Measurements from ENCODE around the gene CFHR3.
"Not testable (repeated sequence)": the region's sequence is repeated elsewhere in the genome, so short reads cannot be mapped to it uniquely, and the experiment has no call there.

The CFHR3 gene

DNA sequence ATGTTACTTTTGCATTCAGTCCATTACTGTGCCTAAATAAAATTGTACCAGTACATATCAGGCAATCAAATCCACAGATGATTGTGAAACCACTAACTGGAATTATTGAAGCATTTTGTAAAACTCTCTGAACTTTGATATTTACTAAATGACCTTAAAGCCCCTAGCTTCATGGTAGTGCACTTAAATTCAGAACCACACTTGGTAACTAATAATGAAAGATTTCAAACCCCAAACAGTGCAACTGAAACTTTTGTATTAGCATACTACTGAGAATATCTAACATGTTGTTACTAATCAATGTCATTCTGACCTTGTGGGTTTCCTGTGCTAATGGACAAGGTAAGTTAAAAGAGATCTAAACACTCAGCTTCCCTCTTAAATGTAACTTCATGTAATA is at the start of gene CFHR3:
CFHR3 (plus strand) TSS at position 238 of the 400 bp plus-strand sequence; CDS start at position 285, 47 bp downstream.
- DNase-seq (ENCODE audit: low read depth): no peak

DNA sequence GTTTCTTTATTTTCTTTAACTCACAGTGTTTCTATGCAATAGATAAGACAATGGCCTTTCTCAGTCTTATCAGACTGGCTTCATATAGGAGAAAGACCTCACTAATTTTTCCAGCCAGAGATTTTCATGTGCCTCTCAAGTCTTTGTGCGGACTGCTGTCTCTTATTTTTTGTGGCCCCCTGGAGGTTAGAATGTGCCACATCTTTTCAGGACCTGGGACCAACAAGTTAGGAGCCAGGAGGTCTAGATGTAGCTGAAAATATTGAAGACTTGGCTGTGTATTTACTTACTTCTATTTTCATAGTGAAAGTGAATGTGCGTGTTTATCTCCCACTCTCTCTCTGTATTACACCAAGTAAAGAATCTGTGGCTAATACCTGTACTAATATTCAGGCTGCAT is 42.1 kb upstream of the CFHR3 start:
- no peak for DNase-seq (ENCODE audit: low read depth)

DNA sequence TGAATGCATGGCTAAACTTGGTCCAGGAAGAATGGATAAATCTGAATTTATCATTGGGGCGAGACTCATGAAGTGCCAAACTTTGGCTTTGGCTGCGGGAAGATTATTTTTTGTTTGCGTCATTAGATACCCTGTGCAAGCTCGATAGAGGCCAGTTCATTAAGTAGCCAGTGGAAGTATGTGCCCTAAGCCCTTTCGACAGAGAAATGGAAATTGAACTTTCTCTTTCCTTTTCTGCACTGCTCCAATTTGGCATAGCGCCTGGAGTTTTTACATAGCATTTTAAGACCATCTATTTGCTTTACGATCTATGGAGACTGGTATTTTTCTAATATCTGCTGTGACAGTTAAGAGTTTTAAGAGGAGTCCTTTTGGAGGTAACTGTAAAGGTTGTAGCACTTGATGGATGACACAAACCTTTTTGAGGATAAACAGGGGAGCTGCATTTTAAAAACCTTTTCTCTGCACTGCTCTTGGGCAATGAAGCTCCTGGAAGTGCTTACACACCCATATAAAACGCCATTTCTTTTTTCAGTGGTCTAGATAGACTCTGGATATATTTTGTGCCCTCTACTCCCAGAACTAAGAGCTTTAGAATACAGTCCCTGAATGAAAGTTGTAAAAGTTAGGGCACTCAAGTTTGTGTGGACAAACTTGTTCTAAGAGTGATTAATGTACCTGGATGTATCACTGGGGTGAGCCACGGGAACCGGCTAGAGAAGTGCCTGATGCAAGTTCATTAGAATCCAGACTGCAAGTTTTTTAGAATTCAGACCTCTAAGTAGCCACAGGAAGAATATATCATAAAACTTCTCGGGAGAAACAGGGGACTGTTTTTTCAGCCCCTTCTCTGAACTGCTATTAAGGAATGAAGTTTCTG is 41.3 kb upstream of the CFHR3 start:
- no peak for DNase-seq (ENCODE audit: low read depth)

DNA sequence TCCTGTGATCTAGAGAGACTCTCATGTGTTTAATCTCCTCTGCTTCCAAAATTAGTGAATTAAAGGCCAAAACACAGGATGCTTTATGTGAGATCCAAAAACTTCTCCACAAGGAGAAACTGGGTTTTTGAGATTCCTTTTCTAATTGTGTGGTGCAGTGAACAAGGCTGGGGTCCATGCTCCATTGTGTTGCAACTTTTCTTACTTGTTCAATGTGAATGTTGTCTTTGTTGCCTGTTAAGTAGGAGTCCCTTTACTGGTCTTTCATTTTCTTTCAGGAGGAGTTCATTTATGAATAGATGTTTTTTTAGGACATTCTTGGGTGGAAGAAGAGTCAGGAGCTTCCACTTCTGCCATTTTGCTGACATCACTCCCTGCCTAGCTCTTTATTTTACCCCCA is 40.6 kb upstream of the CFHR3 start:
- no peak for DNase-seq (ENCODE audit: low read depth)

DNA sequence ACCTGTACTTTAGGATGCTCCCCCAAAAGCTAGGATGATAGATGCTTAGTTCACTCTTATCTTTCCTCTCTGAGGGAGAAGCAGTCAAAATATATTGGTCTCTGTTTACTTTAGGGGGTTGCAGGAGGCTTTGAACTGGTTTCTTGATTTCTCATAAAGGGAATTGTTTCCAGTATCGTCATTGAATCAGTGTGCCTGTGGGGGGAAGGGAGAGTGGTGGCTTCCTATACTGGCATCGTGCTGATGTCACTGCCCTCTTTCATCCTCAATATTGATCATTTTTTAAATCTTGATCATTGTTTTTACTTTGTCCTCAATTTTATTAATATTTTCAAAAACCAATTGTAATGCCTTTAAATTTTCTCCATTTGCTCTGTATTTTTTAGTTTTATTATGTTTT is 40.2 kb upstream of the CFHR3 start:
- DNase-seq (ENCODE audit: low read depth): no peak

DNA sequence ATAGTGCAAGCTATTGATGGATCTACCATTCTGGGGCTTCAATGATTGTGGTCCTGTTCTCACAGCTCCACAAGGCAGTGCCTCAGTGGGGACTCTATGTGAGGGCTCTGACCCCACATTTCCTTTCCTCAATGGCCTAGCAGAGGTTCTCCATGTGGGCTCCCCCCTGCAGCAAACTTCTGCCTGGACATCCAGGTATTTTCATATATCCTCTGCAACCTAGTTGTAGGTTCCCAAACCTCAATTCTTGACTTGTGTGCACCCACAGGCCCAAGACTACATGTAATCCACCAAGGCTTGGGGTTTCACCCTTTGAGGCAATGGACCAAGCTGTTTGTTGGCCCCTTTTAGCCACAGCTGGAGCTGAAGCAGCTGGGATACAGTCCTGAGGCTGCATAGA is 35.9 kb upstream of the CFHR3 start:
- no peak for DNase-seq (ENCODE audit: low read depth)

DNA sequence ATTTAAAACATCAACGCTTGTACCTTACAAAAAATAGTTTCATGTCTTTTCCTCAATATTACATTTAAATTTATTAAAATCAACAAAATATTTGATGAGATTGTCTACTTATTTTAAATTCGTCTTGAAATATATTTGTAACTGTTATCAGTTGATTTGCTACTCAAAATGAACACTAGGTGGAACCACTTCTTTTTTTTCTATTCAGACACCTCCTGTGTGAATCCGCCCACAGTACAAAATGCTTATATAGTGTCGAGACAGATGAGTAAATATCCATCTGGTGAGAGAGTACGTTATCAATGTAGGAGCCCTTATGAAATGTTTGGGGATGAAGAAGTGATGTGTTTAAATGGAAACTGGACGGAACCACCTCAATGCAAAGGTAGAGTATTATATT is 31.4 kb upstream of the CFHR3 start:
- DNase-seq (ENCODE audit: low read depth): peak; percentile 19

DNA sequence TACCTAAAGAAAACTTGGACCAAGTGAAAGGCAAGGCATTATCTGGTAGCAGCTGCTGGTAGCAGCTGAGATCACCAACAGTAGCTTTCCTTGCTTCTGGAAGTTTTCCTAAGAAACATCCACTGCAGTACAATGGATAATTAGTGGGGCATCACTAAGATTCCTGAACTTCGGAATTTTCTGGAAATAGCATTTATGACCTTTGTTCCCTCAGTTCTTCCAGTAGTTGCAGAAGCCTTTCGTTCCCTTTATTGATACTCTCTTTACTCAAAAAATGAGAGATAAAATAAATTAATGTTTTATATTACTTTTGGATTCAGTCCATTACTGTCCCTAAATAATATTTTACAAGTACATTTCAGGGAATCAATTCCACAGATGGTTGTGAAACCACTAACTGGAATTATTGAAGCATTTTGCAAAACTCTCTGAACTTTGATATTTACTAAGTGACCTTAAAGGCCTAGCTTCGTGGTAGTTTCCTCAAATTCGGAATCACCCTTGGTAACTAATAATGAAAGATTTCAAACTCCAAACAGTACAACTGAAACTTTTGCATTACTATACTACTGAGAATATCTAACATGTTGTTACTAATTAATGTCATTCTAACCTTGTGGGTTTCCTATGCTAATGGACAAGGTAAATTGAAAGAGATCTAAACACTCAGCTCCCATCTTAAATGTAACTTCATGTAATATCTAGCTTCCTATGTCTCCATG is 9.5 kb upstream of the CFHR3 start:
- not testable (repeated sequence) for DNase-seq (ENCODE audit: low read depth)

DNA sequence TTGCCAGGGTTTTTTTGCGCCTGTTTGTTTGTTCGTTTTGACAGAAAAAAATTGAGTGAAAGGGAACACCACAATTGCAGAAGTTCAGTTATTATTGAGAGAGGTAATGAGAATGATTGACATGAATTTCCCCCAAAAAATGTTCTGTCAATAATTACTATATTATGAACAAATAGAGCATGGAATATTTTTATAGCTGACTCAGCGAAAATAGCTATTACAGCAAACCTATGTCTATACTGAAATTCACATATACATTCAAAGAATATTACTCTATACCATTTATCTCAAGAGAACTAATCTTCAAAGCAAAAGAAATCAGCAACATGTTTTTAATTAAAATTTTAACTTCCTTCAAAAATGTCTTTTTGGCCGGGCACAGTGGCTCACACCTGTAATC is 4.8 kb upstream of the CFHR3 start:
- not testable (repeated sequence) for DNase-seq (ENCODE audit: low read depth)

DNA sequence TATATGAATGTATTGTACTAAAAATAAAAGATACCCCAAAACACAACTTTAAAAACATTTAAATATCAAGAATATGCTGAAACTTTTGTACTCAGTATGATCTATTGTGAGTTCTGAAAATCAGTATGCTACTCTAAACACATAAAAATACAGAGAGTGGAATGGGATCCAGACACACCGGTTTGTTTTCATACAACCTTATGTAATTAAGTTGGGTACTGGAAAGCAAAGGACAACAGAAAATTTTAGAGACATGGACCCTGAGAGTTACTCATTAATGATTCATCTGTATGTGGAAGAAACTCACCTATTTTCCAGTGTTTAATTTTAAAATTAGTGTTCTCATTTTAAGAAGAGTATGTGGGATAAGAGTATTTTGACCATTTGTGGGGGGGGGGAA is 927 bp upstream of the CFHR3 start:
- no peak for DNase-seq (ENCODE audit: low read depth)

DNA sequence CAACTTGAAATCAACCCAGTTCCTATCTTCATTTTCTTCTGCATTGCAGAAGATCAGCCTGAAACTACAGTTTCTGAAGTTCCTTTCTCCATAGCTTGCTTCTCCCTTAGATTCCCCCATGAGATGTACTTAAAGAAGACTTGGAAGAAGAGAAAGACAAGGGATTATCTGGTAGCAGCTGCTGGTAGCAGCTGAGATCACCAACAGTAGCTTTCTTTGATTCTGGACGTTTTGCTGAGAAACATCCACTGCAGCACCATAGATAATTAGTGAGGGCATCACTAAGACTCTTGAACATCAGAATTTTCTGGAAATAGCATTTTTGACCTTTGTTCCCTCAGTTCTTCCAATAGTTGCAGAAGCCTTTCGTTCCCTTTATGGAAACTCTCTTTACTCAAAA is 465 bp upstream of the CFHR3 start:
- no peak for DNase-seq (ENCODE audit: low read depth)

DNA sequence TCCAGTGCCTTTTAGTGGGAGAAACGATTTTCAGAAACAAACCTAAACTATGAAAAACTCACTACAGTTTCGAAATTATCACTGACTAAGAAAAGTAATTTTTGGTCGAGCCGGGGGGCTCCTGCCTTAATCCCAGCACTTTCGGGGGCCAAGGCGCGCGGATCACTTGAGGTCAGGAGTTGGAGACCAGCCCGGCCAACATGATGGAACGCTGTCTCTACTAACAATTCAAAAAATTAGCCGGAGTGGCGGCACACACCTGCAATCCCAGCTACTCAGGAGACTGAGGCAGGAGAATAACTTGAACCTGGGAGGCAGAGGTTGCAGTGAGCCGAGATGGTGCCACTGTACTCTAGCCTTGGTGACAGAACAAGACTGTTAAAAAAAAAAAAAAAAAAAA is 3.0 kb downstream of the CFHR3 start:
- DNase-seq (ENCODE audit: low read depth): no peak

DNA sequence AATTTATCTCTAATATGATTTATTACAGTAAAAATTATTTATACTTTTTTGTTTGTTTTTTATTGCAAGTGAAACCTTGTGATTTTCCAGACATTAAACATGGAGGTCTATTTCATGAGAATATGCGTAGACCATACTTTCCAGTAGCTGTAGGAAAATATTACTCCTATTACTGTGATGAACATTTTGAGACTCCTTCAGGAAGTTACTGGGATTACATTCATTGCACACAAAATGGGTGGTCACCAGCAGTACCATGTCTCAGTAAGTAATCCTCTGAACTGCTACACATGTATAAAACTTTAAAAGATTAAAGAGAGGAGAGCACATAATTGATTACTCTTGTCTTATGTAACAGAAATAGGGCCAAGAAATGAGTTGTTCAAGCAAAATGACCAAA is 4.5 kb downstream of the CFHR3 start:
- no peak for DNase-seq (ENCODE audit: low read depth)

DNA sequence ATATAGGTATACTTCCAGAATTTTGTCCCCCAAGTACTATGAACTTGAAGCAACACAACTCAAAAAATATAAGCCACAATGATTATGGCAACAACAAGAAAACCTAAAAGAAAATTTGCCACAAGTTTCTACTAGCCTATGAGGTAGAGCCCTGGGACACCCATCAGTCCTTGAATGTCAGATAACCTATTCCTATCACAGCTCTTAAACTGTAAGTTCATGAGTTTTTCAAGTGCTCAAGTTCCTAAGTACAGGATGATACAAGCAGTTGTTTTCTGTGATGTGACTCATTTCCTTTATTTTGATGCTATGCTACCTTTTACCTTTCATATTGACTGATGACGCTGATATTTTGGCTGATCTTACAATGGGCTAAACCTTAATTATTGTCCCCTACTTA is 16.6 kb downstream of the CFHR3 start:
- DNase-seq (ENCODE audit: low read depth): not testable (repeated sequence)

DNA sequence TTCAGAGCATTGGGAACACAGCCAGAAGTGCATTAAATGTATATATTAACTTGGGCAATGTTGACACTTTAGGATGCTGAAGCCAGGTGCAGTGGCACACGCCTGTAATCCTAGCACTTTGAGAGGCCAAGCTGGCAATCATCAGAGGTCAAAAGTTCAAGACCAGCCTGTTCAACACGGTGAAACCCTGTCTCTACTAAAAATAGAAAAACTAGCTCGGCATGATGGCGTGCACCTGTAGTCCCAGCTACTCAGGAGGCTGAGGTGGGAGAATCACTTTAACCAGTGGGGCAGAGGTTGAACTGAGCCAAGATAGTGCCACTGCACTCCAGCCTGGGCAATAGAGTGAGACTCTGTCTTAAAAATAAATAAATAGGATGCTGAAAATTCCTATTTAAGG is 19.5 kb downstream of the CFHR3 start:
- DNase-seq (ENCODE audit: low read depth): not testable (repeated sequence)

DNA sequence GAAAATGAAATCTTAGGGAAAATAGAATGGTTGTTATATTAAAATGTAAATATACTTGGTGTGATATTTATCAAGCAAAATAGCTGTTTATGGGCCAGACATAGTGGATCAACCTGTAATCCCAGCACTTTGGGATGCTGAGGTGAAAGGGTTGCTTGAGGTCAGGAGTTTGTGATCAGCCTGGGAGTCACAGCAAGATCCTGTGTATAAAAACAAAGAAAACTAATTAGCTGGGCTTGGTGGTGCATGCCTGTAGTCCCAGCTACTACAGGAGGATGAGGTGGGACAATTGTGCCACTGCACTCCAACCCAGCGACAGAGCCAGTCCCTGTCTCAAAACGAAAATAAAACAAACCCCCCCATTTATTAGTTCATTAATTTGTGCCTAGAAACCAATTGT is 23.3 kb downstream of the CFHR3 start:
- no peak for DNase-seq (ENCODE audit: low read depth)

DNA sequence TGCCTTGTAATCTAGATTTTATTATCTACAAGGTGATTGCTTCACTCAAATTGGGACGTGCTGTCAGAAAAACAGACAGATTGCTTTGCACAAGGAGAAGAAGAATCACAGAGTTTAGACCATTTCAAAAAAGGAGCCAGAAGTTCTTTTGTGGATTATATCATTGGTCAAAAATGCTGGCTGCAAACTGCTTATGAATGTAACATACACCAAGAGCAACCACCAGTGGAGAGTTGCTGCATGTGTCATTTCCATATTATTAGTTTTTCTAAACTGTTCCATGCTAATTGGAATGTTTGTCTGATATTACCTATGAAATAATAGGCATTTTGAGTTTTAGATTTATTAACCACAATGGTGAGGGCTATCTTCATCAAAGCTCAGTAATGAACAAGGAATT is 27.3 kb downstream of the CFHR3 start:
- not testable (repeated sequence) for DNase-seq (ENCODE audit: low read depth)

DNA sequence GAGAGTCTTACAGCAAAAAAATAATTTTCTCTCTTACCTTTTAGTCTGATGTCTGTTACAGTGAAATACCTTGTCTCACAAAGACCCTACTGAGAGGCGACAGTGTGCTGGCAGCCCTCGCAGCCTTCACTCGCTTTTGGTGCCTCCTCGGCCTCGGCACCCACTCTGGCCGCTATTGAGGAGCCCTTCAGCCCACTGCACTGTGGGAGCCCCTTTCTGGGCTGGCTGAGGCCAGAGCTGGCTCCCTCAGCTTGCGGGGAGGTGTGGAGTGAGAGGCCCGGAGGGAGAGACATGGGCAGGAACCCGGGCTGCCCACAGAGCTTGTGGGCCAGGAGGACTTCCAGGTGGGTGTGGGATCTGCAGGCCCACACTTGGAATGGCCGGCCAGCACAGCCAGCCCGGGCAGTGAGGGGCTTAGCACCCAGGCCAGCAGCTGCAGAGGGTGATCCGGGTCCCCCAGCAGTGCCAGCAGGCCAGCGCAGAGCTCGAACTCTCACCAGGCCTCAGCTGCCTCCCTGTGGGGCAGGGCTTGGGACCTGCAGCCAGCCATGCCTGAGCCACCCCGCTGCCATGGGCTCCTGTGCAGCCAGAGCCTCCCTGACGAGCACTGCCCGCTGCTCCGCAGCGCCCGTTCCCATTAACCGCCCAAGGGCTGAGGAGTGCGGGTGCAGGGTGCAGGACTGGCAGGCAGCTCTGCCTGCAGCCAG is 34.0 kb downstream of the CFHR3 start:
- no peak for DNase-seq (ENCODE audit: low read depth)

DNA sequence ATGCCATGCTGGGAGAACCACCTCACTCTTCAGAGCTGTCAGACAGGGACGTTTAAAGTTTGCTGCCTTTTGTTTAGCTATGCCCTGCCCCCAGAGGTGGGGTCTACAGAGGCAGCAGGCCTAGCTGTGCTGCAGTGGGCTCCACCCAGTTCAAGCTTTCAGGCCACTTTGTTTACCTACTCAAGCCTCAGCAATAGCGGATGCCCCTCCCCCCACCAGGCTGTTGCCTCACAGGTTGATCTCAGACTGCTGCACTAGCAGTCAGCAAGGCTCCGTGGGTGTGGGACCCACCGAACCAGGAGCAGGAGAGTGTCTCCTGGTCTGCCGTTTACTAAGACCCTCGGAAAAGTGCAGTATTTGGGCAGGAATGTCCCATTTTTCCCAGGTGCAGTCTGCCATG is 42.8 kb downstream of the CFHR3 start:
- not testable (repeated sequence) for DNase-seq (ENCODE audit: low read depth)

DNA sequence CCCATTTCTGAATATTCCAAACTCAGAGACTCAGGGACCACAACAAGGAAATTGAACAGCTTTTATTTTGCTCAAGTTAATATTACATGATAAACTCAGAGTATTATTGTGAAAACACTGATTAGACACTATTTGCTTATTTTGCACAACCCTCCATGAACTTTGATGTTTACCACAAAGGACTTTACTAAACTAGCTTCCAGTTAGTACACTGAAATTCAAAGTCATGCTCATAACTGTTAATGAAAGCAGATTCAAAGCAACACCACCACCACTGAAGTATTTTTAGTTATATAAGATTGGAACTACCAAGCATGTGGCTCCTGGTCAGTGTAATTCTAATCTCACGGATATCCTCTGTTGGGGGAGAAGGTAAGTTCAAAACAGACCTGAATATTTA is 44.9 kb downstream of the CFHR3 start, which contains the start of gene CFHR1:
CFHR1 (plus strand) TSS at position 201 of the 400 bp plus-strand sequence; CDS start at position 315, 114 bp downstream.
- DNase-seq (ENCODE audit: low read depth): not testable (repeated sequence)

DNA sequence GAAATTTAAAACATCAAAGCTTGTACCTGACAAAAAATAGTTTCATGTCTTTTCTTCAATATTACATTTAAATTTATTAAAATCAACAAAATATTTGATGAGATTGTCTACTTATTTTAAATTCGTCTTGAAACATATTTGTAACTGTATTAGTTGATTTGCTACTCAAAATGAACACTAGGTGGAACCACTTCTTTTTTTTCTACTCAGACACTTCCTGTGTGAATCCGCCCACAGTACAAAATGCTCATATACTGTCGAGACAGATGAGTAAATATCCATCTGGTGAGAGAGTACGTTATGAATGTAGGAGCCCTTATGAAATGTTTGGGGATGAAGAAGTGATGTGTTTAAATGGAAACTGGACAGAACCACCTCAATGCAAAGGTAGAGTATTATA is 53.2 kb downstream of the CFHR3 start:
- DNase-seq (ENCODE audit: low read depth): peak; percentile 24

All from HS-5 (cell line).